Endothelial cell of umbilical vein (primary cell): ENCODE measurements around the gene SECISBP2. TPM values are rescaled to one million over a fixed set of nuclear protein-coding genes. Genes with fewer than 3 reads are reported as not detected.

Experiments used
- BruUV-seq: library from RNA; stranded (reverse); fragments of 400-500 nt; replicated peaks from 2 replicates; lab custom pipeline; 2021; lab: Mats Ljungman, UMichigan
- CTCF ChIA-PET: fragments of 300-600, 350-600 bp; sonication (Branson Sonifier 250); formaldehyde crosslinking; loops from one replicate; lab custom pipeline; 2021; ENCODE audit warnings: antibody characterized with exemption, inconsistent platforms; lab: Charles Lee
- POLR2A ChIA-PET: fragments of 300-600, 350-600 bp; sonication (Branson Sonifier 250); formaldehyde crosslinking; loops from one replicate; lab custom pipeline; 2021; ENCODE audit warnings: antibody characterized with exemption, inconsistent platforms; lab: Charles Lee
- DNase-seq: peaks from one replicate; pipeline ENCODE4 v3.0.0-alpha.2; 2011; ENCODE audit warnings: low read depth, low spot score
- FAIRE-seq: peaks from 2 replicates; lab custom pipeline; 2011; peaks lifted over from hg19 to GRCh38; lab: Jason Lieb, UNC
- H2AFZ ChIP-seq: 2 replicates; pipeline ENCODE4 v1.6.0; 2012; ENCODE audit warnings: low read depth, low read length, control low read depth, inconsistent platforms
- H3K27ac ChIP-seq: 2 replicates; pipeline ENCODE4 v1.5.1; 2011; ENCODE audit warnings: low read depth, mild to moderate bottlenecking, control low read depth, low read length, moderate library complexity; ENCODE audit not compliant: insufficient read depth
- H3K27me3 ChIP-seq, 2 experiments: 2 replicates each; pipeline versions ENCODE4 v1.6.0 to v1.6.1; 2011; ENCODE audit warnings: low read length in 2 of 2, mixed read lengths in 1 of 2; ENCODE audit not compliant: control insufficient read depth in 2 of 2, insufficient read depth in 2 of 2
- H3K36me3 ChIP-seq, 2 experiments: 2 replicates in 1 of 2; 3 replicates in 1 of 2; pipeline ENCODE4 v1.5.1; 2011; ENCODE audit warnings: low read length in 2 of 2, mild to moderate bottlenecking in 1 of 2, moderate library complexity in 1 of 2; ENCODE audit not compliant: control insufficient read depth in 2 of 2, insufficient read depth in 2 of 2; ENCODE audit errors: extremely low read depth in 1 of 2
- H3K4me1 ChIP-seq: 3 replicates; pipeline ENCODE4 v1.5.1; 2011; ENCODE audit warnings: mild to moderate bottlenecking, low read length; ENCODE audit not compliant: control insufficient read depth, insufficient read depth; ENCODE audit errors: extremely low read depth
- H3K4me2 ChIP-seq: 2 replicates; pipeline ENCODE4 v1.6.1; 2011; ENCODE audit warnings: low read length, control low read depth, mixed read lengths; ENCODE audit not compliant: insufficient read depth
- H3K4me3 ChIP-seq, 3 experiments: fragments of 200-600 bp in 1 of 3; sonication (generic), shearing (Covaris generic) in 1 of 3; replicated peaks in 1 of 3; 2 replicates each; pipeline ENCODE4 v1.5.1; 2011 to 2016; ENCODE audit warnings: control low read depth in 3 of 3, low read length in 3 of 3, mild to moderate bottlenecking in 2 of 3, inconsistent platforms in 1 of 3, low read depth in 1 of 3, moderate library complexity in 1 of 3; ENCODE audit not compliant: insufficient read depth in 1 of 3
- H3K79me2 ChIP-seq: 2 replicates; pipeline ENCODE4 v1.6.0; 2012; ENCODE audit warnings: low read length, inconsistent platforms; ENCODE audit not compliant: control insufficient read depth, insufficient read depth
- H3K9ac ChIP-seq: replicated peaks from 2 replicates; pipeline ENCODE3; 2011; ENCODE audit warnings: low read length, control low read depth; ENCODE audit not compliant: insufficient read depth; ENCODE audit errors: extremely low read depth
- H3K9me1 ChIP-seq: replicated peaks from 3 replicates; pipeline ENCODE4 v1.6.0; 2011; ENCODE audit warnings: mild to moderate bottlenecking, low read length; ENCODE audit not compliant: control insufficient read depth, insufficient read depth; ENCODE audit errors: extremely low read depth
- H3K9me3 ChIP-seq: replicated peaks from 2 replicates; pipeline ENCODE4 v1.5.1; 2012; ENCODE audit warnings: low read length, inconsistent platforms; ENCODE audit not compliant: control insufficient read depth, insufficient read depth
- H4K20me1 ChIP-seq: replicated peaks from 2 replicates; pipeline ENCODE3; 2011; ENCODE audit warnings: mild to moderate bottlenecking, low read length; ENCODE audit not compliant: control insufficient read depth, insufficient read depth; ENCODE audit errors: extremely low read depth
- EZH2 ChIP-seq: IDR thresholded peaks from 2 replicates; pipeline ENCODE4 v1.6.1; 2012; ENCODE audit warnings: borderline replicate concordance, low read depth, mild to moderate bottlenecking, moderate library complexity, low read length, inconsistent platforms; ENCODE audit not compliant: severe bottlenecking
- FOS ChIP-seq: IDR thresholded peaks from 2 replicates; pipeline ENCODE4 v1.6.1; 2011; ENCODE audit warnings: mild to moderate bottlenecking, low read length, moderate library complexity, borderline replicate concordance; ENCODE audit not compliant: insufficient read depth
- GATA2 ChIP-seq: IDR thresholded peaks from 2 replicates; pipeline ENCODE4 v1.7.0; 2011; ENCODE audit warnings: low read depth, mild to moderate bottlenecking, moderate library complexity, mixed read lengths, low read length; ENCODE audit not compliant: insufficient read length, insufficient read depth
- JUN ChIP-seq: IDR thresholded peaks from 2 replicates; pipeline ENCODE4 v1.6.1; 2011; ENCODE audit warnings: borderline replicate concordance, low read depth; ENCODE audit not compliant: insufficient read length, insufficient read depth
- MYC ChIP-seq: IDR thresholded peaks from one replicate; pipeline ENCODE4 v1.6.1; 2011; ENCODE audit warnings: mild to moderate bottlenecking, low read depth, low read length
- POLR2A ChIP-seq: IDR thresholded peaks from 2 replicates; pipeline ENCODE4 v1.6.1; 2012; ENCODE audit warnings: low read depth, mild to moderate bottlenecking, control low read depth, low read length
- POLR2AphosphoS5 ChIP-seq: IDR thresholded peaks from 2 replicates; pipeline ENCODE4 v1.6.1; 2012; ENCODE audit warnings: low read depth, mild to moderate bottlenecking, control low read depth, low read length, moderate library complexity; ENCODE audit not compliant: insufficient read depth
- dilution Hi-C: fragments of 300-500 bp; cut with MboI; formaldehyde crosslinking; loops from one replicate; pipeline ENCODE4 v1.15.0; 2019; ENCODE audit warnings: low sequenced_read_pairs; ENCODE audit not compliant: extremely low pct_ligation_motif_present
- intact Hi-C: fragments of 100-400 bp; cut with micrococcal nuclease; formaldehyde crosslinking; loops from one replicate; pipeline ENCODE4 v1.10.0; 2022
- polyA plus RNA-seq, 4 experiments: library from polyadenylated mRNA; depleted of rRNA in 3 of 4; stranded (reverse) in 3 of 4; unstranded in 1 of 4; fragments of >200 nt; gene quantifications; 2 replicates each; pipeline versions ENCODE4 v1.2.1 to v1.2.3, GENCODE V29; 2011 to 2012; ENCODE audit warnings: missing spikeins in 1 of 4
- total RNA-seq: library from RNA; stranded (reverse); gene quantifications from 2 replicates; pipeline ENCODE4 v1.2.3, GENCODE V29; 2021
- TF ChIP-seq, protein P1 (sequence below): IDR thresholded peaks from 2 replicates; pipeline ENCODE4 v1.6.1; 2011; ENCODE audit not compliant: insufficient read depth, insufficient read length
- TF ChIP-seq, protein P2 (sequence below), 2 donors: IDR thresholded peaks; 1 replicate in 1 of 2; 2 replicates in 1 of 2; pipeline ENCODE4 v1.5.1; 2011; ENCODE audit warnings: low read length in 2 of 2, mild to moderate bottlenecking in 2 of 2, moderate library complexity in 2 of 2, control low read depth in 1 of 2, inconsistent platforms in 1 of 2, low read depth in 1 of 2; ENCODE audit not compliant: insufficient read depth in 1 of 2; ENCODE audit errors: extremely low read depth in 1 of 2

Gene SECISBP2
- total and polyA plus RNA-seq, 2 donors (not counting 3 experiments of a cell fraction or from before 2014, with no cell fraction given) = 22.7 to 36.3 TPM

- no peak overlapping the region for H3K4me2 ChIP-seq
- dilution Hi-C loops = no loop called here
- TF ChIP-seq, protein P1, sequence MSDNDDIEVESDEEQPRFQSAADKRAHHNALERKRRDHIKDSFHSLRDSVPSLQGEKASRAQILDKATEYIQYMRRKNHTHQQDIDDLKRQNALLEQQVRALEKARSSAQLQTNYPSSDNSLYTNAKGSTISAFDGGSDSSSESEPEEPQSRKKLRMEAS = no peak
- TF ChIP-seq GATA2 (no peak), EZH2 (no peak), POLR2A (no peak), MYC (no peak), POLR2AphosphoS5 (no peak), JUN (no peak)
- ChIA-PET POLR2A (no interaction called here), CTCF (interaction anchor here (3.7 kb wide), 1 partner anchor 183 kb away, joined by 10 read pairs; no protein-coding TSS in a partner anchor)
- H3K9me1 ChIP-seq = no peaks in the 10 kb centered on the region
- H2AFZ ChIP-seq = no peak overlapping the region
- H3K4me1 ChIP-seq = no peaks in the 10 kb centered on the region
- no peaks in the 10 kb centered on the region for H3K27me3 ChIP-seq
- peaks cover 5 to 10% of the 10 kb centered on the region in 2 experiments for H3K36me3 ChIP-seq
- FAIRE-seq (no peak), DNase-seq (no peak)
- H3K4me3 ChIP-seq = no peak overlapping the region
- H3K79me2 ChIP-seq = no peaks in the 10 kb centered on the region
- no TSS peak for BruUV-seq
- H3K27ac ChIP-seq = no peak overlapping the region
- no peaks in the 10 kb centered on the region for H3K9me3 ChIP-seq
- H4K20me1 ChIP-seq = no peaks in the 10 kb centered on the region
- intact Hi-C loops = loop anchor here (5.0 kb wide), 1 partner anchor 112 kb away; no protein-coding TSS in a partner anchor
- H3K9ac ChIP-seq = no peak overlapping the region
These were observed 47.2 kb downstream of the SECISBP2 start for GRCh38 chr9:89365532-89365912.

DNA sequence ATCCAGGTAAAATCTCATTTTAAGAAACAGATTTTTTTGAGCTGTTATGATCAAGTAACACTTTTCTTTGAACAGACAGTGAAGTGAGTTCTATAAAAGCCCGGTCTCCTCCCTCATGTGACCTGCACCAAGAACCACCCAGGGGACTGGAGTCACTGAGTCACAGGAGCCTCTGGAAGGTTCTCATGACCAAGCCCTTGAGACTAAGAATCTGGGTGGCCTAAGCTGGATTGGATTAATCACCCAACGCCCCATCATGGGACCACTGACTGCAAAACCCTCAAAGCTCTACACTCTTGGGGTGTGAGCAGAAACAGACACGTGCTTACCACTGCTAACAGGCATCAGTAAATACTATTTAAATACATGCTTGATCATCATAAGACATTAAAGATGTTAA is 48.4 kb downstream of the SECISBP2 start:
- H2AFZ ChIP-seq = no peak overlapping the region
- FAIRE-seq (no peak), DNase-seq (no peak)
- POLR2A ChIA-PET = no interaction called here
- H3K79me2 ChIP-seq = no peaks in the 10 kb centered on the region
- CTCF ChIA-PET = interaction anchor here (1.3 to 3.7 kb wide), 2 partner anchors 48 to 182 kb away, joined by 3 to 10 read pairs; partner anchors contain the start of gene SECISBP2
- H3K27ac ChIP-seq = no peak overlapping the region
- no peaks in the 10 kb centered on the region for H3K4me1 ChIP-seq
- intact Hi-C loops (loop anchor here (5.0 kb wide), 1 partner anchor 111 kb away; no protein-coding TSS in a partner anchor), dilution Hi-C loops (no loop called here)
- no peak overlapping the region for H3K4me3 ChIP-seq
- no peaks in the 10 kb centered on the region for H3K9me3 ChIP-seq
- H4K20me1 ChIP-seq = no peaks in the 10 kb centered on the region
- no TSS peak for BruUV-seq
- H3K9ac ChIP-seq = no peak overlapping the region
- TF ChIP-seq, protein P2, sequence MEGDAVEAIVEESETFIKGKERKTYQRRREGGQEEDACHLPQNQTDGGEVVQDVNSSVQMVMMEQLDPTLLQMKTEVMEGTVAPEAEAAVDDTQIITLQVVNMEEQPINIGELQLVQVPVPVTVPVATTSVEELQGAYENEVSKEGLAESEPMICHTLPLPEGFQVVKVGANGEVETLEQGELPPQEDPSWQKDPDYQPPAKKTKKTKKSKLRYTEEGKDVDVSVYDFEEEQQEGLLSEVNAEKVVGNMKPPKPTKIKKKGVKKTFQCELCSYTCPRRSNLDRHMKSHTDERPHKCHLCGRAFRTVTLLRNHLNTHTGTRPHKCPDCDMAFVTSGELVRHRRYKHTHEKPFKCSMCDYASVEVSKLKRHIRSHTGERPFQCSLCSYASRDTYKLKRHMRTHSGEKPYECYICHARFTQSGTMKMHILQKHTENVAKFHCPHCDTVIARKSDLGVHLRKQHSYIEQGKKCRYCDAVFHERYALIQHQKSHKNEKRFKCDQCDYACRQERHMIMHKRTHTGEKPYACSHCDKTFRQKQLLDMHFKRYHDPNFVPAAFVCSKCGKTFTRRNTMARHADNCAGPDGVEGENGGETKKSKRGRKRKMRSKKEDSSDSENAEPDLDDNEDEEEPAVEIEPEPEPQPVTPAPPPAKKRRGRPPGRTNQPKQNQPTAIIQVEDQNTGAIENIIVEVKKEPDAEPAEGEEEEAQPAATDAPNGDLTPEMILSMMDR (IDR thresholded peaks at IDR 0.05; ENCODE audit: extremely low read depth in 1 of 2, insufficient read depth in 1 of 2, low read depth in 1 of 2, low read length in 2 of 2) = no peak
- TF ChIP-seq EZH2 = no peak
- no peak for TF ChIP-seq MYC
- no peak for TF ChIP-seq POLR2A
- no peak for TF ChIP-seq FOS
- no peak for TF ChIP-seq GATA2
- TF ChIP-seq POLR2AphosphoS5 = no peak
- no peak for TF ChIP-seq JUN
- TF ChIP-seq, protein P1 = no peak
- peaks cover 0 to 2% of the 10 kb centered on the region in 2 experiments for H3K36me3 ChIP-seq
- no peaks in the 10 kb centered on the region for H3K27me3 ChIP-seq
- no peaks in the 10 kb centered on the region for H3K9me1 ChIP-seq
- H3K4me2 ChIP-seq = no peak overlapping the region
